Calu3 (cell line): ENCODE results near the gene SSTR3. TPM values are rescaled to one million over a fixed set of nuclear protein-coding genes. Genes with fewer than 3 reads are reported as not detected.

Source experiments
- Bru-seq: library from RNA; stranded (reverse); fragments of 400-500 nt; gene quantifications from one replicate; lab custom pipeline; 2021; lab: Mats Ljungman, UMichigan
- BruChase-seq, 2 experiments: library from RNA; stranded (reverse); fragments of 400-500 nt; gene quantifications; one replicate each; lab custom pipeline; 2021; lab: Mats Ljungman, UMichigan
- BruUV-seq: library from RNA; stranded (reverse); fragments of 400-500 nt; replicated peaks from 2 replicates; lab custom pipeline; 2021; lab: Mats Ljungman, UMichigan
- CTCF ChIA-PET: fragments of 300-600 bp; sonication (Branson Sonifier 250); formaldehyde crosslinking; loops from one replicate; lab custom pipeline; 2022; ENCODE audit warnings: antibody characterized with exemption; lab: Charles Lee
- DNase-seq: peaks from one replicate; pipeline ENCODE4 v3.0.0; 2022
- H3K27ac Mint-ChIP-seq: one replicate; pipeline ENCODE4 v1.8.0; 2022; ENCODE audit warnings: mixed read lengths; ENCODE audit not compliant: unreplicated experiment
- H3K27me3 Mint-ChIP-seq: one replicate; pipeline ENCODE4 v1.8.0; 2022; ENCODE audit warnings: mixed read lengths; ENCODE audit not compliant: unreplicated experiment
- H3K36me3 Mint-ChIP-seq: one replicate; pipeline ENCODE4 v1.8.0; 2022; ENCODE audit warnings: mild to moderate bottlenecking, moderate library complexity, mixed read lengths; ENCODE audit not compliant: insufficient read depth, unreplicated experiment
- H3K4me1 Mint-ChIP-seq: one replicate; pipeline ENCODE4 v1.8.0; 2022; ENCODE audit warnings: mild to moderate bottlenecking, low read depth, mixed read lengths; ENCODE audit not compliant: unreplicated experiment
- H3K4me3 Mint-ChIP-seq: one replicate; pipeline ENCODE4 v1.8.0; 2022; ENCODE audit warnings: mild to moderate bottlenecking, low read depth, moderate library complexity, mixed read lengths; ENCODE audit not compliant: unreplicated experiment
- H3K9me3 Mint-ChIP-seq: one replicate; pipeline ENCODE4 v1.8.0; 2022; ENCODE audit warnings: low read depth, mixed read lengths; ENCODE audit not compliant: unreplicated experiment
- CTCF ChIP-seq: fragments of 200-600 bp; IDR thresholded peaks from one replicate; pipeline ENCODE4 v1.8.0; 2022; ENCODE audit warnings: antibody characterized with exemption; ENCODE audit not compliant: unreplicated experiment
- intact Hi-C: fragments of 100-400 bp; cut with micrococcal nuclease; formaldehyde crosslinking; loops from one replicate; pipeline ENCODE4 v1.10.0; 2022; ENCODE audit not compliant: unreplicated experiment
- long read RNA-seq: library from polyadenylated mRNA; stranded (forward); transcript quantifications from one replicate; pipeline ENCODE4 v2.0.0, GENCODE V29; 2022
- total RNA-seq: library from RNA; stranded (reverse); gene quantifications from 2 replicates; pipeline ENCODE4 v1.2.3, GENCODE V29; 2022

SSTR3 gene
- not detected in 2 replicates for total RNA-seq
- Bru-seq, nascent RNA, result not detected
- BruChase-seq, experiment 1, labeled RNA remaining after a 6-hour chase, result not detected
- not detected for BruChase-seq, experiment 2, labeled RNA remaining after a 2-hour chase
- long read RNA-seq, result 0 reads

- no peak within 1 kb of the TSS for H3K27ac Mint-ChIP-seq
- H3K27me3 Mint-ChIP-seq, result peaks cover 83% of the 10 kb centered on the region
- TF ChIP-seq CTCF, result no peak
- BruUV-seq, result no TSS peak
- no peaks in the 10 kb centered on the region for H3K9me3 Mint-ChIP-seq
- H3K36me3 Mint-ChIP-seq, result no peaks in the 10 kb centered on the region
- CTCF ChIA-PET, result no interaction called here
- intact Hi-C loops, result no loop called here
- H3K4me1 Mint-ChIP-seq, result no peaks in the 10 kb centered on the region
- no peak within 1 kb of the TSS for H3K4me3 Mint-ChIP-seq
- DNase-seq, result no peak
Observed at GRCh38 chr22:37212174-37212906, at the start of gene SSTR3. Gene SSTR3, minus strand, starts transcription at chr22:37212477. Its CDS starts 4,674 bp downstream, at chr22:37207803.

- TF ChIP-seq CTCF, result peak; percentile 79
- Mint-ChIP-seq H3K27ac (no peak overlapping the region), H3K4me1 (peaks cover 30% of the 10 kb centered on the region), H3K4me3 (no peak overlapping the region), H3K27me3 (peaks cover 31% of the 10 kb centered on the region), H3K36me3 (no peaks in the 10 kb centered on the region), H3K9me3 (no peaks in the 10 kb centered on the region)
- peak; percentile 68 for DNase-seq
- CTCF ChIA-PET, result interaction anchor here (0.5 to 1.8 kb wide), 8 partner anchors 11 to 90 kb away, joined by 3 to 6 read pairs (median 4); no protein-coding TSS in a partner anchor
- intact Hi-C loops, result loop anchor here (5.0 kb wide), 1 partner anchor 479 kb away; no protein-coding TSS in a partner anchor
- no TSS peak for BruUV-seq
Observed at GRCh38 chr22:37260901-37261336, 48.6 kb upstream of the SSTR3 start.

- CTCF ChIA-PET, result interaction anchor here (0.5 to 1.8 kb wide), 9 partner anchors 12 to 91 kb away, joined by 3 to 6 read pairs (median 3); no protein-coding TSS in a partner anchor
- BruUV-seq, result no TSS peak
- no peak for DNase-seq
- Mint-ChIP-seq H3K36me3 (no peaks in the 10 kb centered on the region), H3K27me3 (peaks cover 31% of the 10 kb centered on the region), H3K27ac (no peak overlapping the region), H3K9me3 (no peaks in the 10 kb centered on the region), H3K4me3 (no peak overlapping the region), H3K4me1 (peaks cover 36% of the 10 kb centered on the region)
- intact Hi-C loops, result loop anchor here (5.0 kb wide), 1 partner anchor 478 kb away; no protein-coding TSS in a partner anchor
- TF ChIP-seq CTCF, result peak; percentile 1
Observed at GRCh38 chr22:37260155-37260795, 48.0 kb upstream of the SSTR3 start.

GRCh38 chr22:37259540-37260029 lies 47.3 kb upstream of the SSTR3 start:
- intact Hi-C loops, result loop anchor here (5.0 to 10.0 kb wide), 2 partner anchors 95 to 477 kb away; no protein-coding TSS in a partner anchor
- BruUV-seq, result no TSS peak
- Mint-ChIP-seq H3K27me3 (peaks cover 31% of the 10 kb centered on the region), H3K27ac (no peak overlapping the region), H3K36me3 (no peaks in the 10 kb centered on the region), H3K9me3 (no peaks in the 10 kb centered on the region), H3K4me1 (peaks cover 43% of the 10 kb centered on the region), H3K4me3 (no peak overlapping the region)
- TF ChIP-seq CTCF, result no peak
- DNase-seq, result no peak
- CTCF ChIA-PET, result interaction anchor here (0.6 to 1.8 kb wide), 5 partner anchors 17 to 128 kb away, joined by 3 to 6 read pairs (median 3); no protein-coding TSS in a partner anchor
